WI38 (cell line): ENCODE data around the gene ELOVL1.
"Not testable (repeated sequence)": the region's sequence is repeated elsewhere in the genome, so short reads cannot be mapped to it uniquely, and the experiment has no call there.

Experiments
- H3K4me3 ChIP-seq: 2 replicates; pipeline ENCODE4 v1.5.1; 2011; ENCODE audit warnings: low read depth, mild to moderate bottlenecking, control low read depth, low read length
- CTCF ChIP-seq: IDR thresholded peaks from 2 replicates; pipeline ENCODE4 v1.5.1; 2012; ENCODE audit warnings: low read depth, mild to moderate bottlenecking, control low read depth, low read length

ELOVL1 gene

DNA sequence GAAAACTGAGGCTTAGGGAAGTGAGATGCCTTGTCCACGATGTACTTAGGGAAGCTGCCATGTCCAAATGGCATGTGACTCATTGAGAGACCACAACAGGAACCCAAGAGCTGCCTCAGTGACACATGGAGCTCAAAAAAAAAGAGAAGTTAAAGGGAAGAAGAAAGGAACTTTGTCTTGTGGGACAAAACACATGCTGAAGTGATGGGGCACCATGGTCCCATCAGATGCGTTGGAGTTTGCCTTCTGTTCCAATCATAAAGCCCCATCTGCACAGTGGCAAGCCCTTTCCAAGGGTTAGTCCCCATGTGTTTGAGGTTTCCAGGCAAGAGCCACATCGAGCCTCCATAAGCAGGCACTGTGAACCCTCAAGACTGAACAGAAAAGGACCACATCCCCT, 13.8 kb upstream of the ELOVL1 start:
- no peak for TF ChIP-seq CTCF
- H3K4me3 ChIP-seq: no peak overlapping the region

- H3K4me3 ChIP-seq: no peak overlapping the region
- TF ChIP-seq CTCF: no peak
These were observed 11.7 kb upstream of the ELOVL1 start for GRCh38 chr1:43379476-43379875.

DNA sequence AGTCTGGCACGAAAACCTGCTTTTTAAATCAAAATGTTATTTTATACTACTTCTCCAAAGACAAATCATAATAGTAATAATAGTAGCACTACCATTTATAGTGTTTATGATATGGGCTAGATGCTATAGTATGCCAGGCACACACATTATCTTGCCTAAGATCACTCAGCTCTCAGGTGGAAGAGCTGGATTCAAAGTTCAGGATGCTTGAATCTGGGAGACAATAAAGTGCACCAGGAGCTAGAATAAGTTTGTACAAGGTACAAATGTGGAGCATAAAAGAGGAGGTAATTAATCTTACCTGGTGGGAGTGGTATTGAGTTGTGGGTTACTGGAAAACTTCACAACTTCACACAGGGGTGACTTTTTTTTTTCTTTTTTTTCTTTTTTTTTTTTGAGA, 10.0 kb upstream of the ELOVL1 start:
- TF ChIP-seq CTCF: no peak
- H3K4me3 ChIP-seq: no peak overlapping the region

GRCh38 chr1:43376723-43377235, 9.0 kb upstream of the ELOVL1 start:
- no peak for TF ChIP-seq CTCF
- H3K4me3 ChIP-seq: no peak overlapping the region

- H3K4me3 ChIP-seq: no peak overlapping the region
- TF ChIP-seq CTCF: no peak
These were observed 5.5 kb upstream of the ELOVL1 start for GRCh38 chr1:43373066-43373940.

- H3K4me3 ChIP-seq: no peak overlapping the region
- TF ChIP-seq CTCF: no peak
These were observed 4.4 kb upstream of the ELOVL1 start for GRCh38 chr1:43372172-43372571.

GRCh38 chr1:43370564-43370963, 2.8 kb upstream of the ELOVL1 start:
- no peak for TF ChIP-seq CTCF

DNA sequence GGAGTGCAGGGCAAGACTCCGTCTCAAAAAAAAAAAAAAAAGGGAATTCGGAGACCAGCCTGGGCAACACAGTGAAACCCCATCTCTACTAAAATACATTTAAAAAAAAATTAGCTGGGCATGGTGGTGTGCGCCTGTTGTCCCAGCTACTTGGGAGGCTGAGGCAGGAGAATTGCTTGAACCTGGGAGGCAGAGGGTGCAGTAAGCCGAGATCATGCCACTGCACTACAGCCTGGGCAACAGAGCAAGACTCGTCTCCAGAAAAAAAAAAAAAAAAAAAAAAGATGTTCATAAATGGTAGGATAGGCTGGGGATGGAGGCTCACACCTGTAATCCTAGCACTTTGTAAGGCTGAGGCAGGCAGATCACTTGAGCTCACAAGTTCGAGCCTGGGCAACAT, 2.0 kb upstream of the ELOVL1 start:
- H3K4me3 ChIP-seq: not testable (repeated sequence)

More at GRCh38 chr1:43370564-43370963, 2.8 kb upstream of the ELOVL1 start:
- H3K4me3 ChIP-seq: no peak overlapping the region
